ENCODE results near the gene TTC7B. TPM values are rescaled to one million over a fixed set of nuclear protein-coding genes. Genes with fewer than 3 reads are reported as not detected.

The TTC7B gene
- total and polyA plus RNA-seq, 2 experiments from 2014 or later, result 7.9 to 28.6 TPM

- TF ChIP-seq CREB1 (CRISPR knock-in tag; IDR thresholded peaks at IDR 0.05; ENCODE audit: low read depth), result no peak
Observed at GRCh38 chr14:90576581-90576980, 239.6 kb downstream of the TTC7B start (continued).

GRCh38 chr14:90575781-90576180, 240.4 kb downstream of the TTC7B start:
- Mint-ChIP-seq H3K9me3 (no peaks in the 10 kb centered on the region), H3K4me3 (no peak overlapping the region), H3K36me3 (ENCODE audit: low read depth) (no peaks in the 10 kb centered on the region), H3K27me3 (ENCODE audit: insufficient read depth, low read depth, poor library complexity) (peaks cover 9% of the 10 kb centered on the region), H3K27ac (no peak overlapping the region), H3K4me1 (peaks cover 34% of the 10 kb centered on the region)
- Histone ChIP-seq H3K79me2 (replicated peaks; ENCODE audit: insufficient read depth) (no peaks in the 10 kb centered on the region), H3K9me2 (ENCODE audit: insufficient read depth) (no peaks in the 10 kb centered on the region), H3K4me1 (ENCODE audit: insufficient read depth) (peaks cover 4% of the 10 kb centered on the region), H3K4me2 (no peak overlapping the region), H3K27me3 (ENCODE audit: insufficient read depth) (no peaks in the 10 kb centered on the region), H3K27ac (ENCODE audit: low read depth) (no peak overlapping the region), H3K4me3 (no peak overlapping the region), H4K20me1 (replicated peaks; ENCODE audit: insufficient read depth) (no peaks in the 10 kb centered on the region; the same call in 1 of the 2 replicates), H3K36me3 (ENCODE audit: insufficient read depth) (no peaks in the 10 kb centered on the region), H2AFZ (no peak overlapping the region), H3F3A (replicated peaks; ENCODE audit: low read depth) (no peaks in the 10 kb centered on the region)
- peak; percentile 34 for ATAC-seq
- no peak for DNase-seq (ENCODE audit: low spot score)
- TF ChIP-seq, protein P1, sequence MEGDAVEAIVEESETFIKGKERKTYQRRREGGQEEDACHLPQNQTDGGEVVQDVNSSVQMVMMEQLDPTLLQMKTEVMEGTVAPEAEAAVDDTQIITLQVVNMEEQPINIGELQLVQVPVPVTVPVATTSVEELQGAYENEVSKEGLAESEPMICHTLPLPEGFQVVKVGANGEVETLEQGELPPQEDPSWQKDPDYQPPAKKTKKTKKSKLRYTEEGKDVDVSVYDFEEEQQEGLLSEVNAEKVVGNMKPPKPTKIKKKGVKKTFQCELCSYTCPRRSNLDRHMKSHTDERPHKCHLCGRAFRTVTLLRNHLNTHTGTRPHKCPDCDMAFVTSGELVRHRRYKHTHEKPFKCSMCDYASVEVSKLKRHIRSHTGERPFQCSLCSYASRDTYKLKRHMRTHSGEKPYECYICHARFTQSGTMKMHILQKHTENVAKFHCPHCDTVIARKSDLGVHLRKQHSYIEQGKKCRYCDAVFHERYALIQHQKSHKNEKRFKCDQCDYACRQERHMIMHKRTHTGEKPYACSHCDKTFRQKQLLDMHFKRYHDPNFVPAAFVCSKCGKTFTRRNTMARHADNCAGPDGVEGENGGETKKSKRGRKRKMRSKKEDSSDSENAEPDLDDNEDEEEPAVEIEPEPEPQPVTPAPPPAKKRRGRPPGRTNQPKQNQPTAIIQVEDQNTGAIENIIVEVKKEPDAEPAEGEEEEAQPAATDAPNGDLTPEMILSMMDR (conservative IDR thresholded peaks at IDR 0.05; ENCODE audit: low read depth in 2 of 2), result no peak
- no peak for TF ChIP-seq ZNF331 (CRISPR knock-in tag; IDR thresholded peaks at IDR 0.05; ENCODE audit: low read depth)
- no peak for TF ChIP-seq NANOG (IDR thresholded peaks at IDR 0.05; ENCODE audit: borderline replicate concordance)
- TF ChIP-seq CREB1 (CRISPR knock-in tag; IDR thresholded peaks at IDR 0.05; ENCODE audit: low read depth), result no peak
- no peak for TF ChIP-seq POLR2AphosphoS5 (IDR thresholded peaks at IDR 0.05; ENCODE audit: low read depth)
- TF ChIP-seq JUNB (IDR thresholded peaks at IDR 0.05; ENCODE audit: unreplicated experiment), result no peak
- TF ChIP-seq, protein P2, sequence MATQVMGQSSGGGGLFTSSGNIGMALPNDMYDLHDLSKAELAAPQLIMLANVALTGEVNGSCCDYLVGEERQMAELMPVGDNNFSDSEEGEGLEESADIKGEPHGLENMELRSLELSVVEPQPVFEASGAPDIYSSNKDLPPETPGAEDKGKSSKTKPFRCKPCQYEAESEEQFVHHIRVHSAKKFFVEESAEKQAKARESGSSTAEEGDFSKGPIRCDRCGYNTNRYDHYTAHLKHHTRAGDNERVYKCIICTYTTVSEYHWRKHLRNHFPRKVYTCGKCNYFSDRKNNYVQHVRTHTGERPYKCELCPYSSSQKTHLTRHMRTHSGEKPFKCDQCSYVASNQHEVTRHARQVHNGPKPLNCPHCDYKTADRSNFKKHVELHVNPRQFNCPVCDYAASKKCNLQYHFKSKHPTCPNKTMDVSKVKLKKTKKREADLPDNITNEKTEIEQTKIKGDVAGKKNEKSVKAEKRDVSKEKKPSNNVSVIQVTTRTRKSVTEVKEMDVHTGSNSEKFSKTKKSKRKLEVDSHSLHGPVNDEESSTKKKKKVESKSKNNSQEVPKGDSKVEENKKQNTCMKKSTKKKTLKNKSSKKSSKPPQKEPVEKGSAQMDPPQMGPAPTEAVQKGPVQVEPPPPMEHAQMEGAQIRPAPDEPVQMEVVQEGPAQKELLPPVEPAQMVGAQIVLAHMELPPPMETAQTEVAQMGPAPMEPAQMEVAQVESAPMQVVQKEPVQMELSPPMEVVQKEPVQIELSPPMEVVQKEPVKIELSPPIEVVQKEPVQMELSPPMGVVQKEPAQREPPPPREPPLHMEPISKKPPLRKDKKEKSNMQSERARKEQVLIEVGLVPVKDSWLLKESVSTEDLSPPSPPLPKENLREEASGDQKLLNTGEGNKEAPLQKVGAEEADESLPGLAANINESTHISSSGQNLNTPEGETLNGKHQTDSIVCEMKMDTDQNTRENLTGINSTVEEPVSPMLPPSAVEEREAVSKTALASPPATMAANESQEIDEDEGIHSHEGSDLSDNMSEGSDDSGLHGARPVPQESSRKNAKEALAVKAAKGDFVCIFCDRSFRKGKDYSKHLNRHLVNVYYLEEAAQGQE (IDR thresholded peaks at IDR 0.05; ENCODE audit: unreplicated experiment), result no peak
- TF ChIP-seq EZH2phosphoT487 (IDR thresholded peaks at IDR 0.05; ENCODE audit: unreplicated experiment), result no peak
- TF ChIP-seq, protein P3, sequence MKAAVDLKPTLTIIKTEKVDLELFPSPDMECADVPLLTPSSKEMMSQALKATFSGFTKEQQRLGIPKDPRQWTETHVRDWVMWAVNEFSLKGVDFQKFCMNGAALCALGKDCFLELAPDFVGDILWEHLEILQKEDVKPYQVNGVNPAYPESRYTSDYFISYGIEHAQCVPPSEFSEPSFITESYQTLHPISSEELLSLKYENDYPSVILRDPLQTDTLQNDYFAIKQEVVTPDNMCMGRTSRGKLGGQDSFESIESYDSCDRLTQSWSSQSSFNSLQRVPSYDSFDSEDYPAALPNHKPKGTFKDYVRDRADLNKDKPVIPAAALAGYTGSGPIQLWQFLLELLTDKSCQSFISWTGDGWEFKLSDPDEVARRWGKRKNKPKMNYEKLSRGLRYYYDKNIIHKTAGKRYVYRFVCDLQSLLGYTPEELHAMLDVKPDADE (IDR thresholded peaks at IDR 0.05), result no peak

Measured in GM23338 (cell line).